GM12892 (cell line): ENCODE results near the gene NASP.

Experiments used
- POLR2A ChIP-seq: IDR thresholded peaks from 2 replicates; pipeline ENCODE4 v1.6.1; 2011; ENCODE audit warnings: low read depth, low read length, control low read depth
- POLR2AphosphoS5 ChIP-seq: IDR thresholded peaks from 2 replicates; pipeline ENCODE4 v1.6.1; 2011; ENCODE audit warnings: low read depth, low read length, control low read depth

DNA sequence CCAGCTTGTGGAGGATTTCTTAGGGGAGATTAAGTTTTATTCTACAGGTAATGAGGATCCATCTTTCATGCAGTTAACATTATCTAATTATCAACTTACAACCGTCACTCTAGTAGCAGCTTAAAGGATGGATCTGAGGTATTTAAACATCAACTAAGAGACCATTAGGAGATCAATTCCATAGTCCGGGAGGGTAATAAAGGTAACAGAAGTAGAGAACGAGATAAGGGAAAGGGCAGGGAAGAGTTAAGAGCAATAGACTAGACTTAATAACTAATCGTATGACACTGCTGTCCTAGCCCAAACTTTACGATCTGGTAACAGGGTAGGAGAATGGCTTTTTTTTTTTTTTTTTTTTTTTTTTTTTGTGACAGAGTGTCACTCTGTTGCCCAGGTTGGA is 59.5 kb downstream of the NASP start:
- no peak for TF ChIP-seq POLR2A
- no peak for TF ChIP-seq POLR2AphosphoS5
